ENCODE measurements around the gene HEPACAM. TPM values are rescaled to one million over a fixed set of nuclear protein-coding genes. Genes with fewer than 3 reads are reported as not detected.

Gene HEPACAM
- total RNA-seq, 4 donors from 2014 or later: 0.67 to 1.7 TPM; not detected in 2

DNA sequence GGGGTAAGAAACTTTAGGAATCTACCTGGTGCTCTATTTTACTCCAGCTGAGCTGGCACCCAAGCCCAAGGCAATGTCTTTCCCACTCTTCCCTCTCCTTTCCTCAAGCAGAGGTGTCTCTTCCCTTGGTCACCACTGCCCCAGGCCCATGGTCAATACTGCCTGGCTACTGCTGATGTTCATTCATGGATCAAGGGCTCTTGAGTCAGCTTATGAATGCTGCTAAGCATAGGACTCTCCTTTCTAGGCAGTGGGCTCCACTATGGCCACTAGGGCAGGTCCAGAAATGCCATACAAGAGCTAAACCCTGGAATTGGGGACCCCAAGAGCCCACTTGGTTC, 19.5 kb downstream of the HEPACAM start:
- Histone ChIP-seq H3K36me3 (no peaks in the 10 kb centered on the region), H3K27me3 (no peaks in the 10 kb centered on the region), H3K9me3 (peaks cover 0 to 7% (median 0%) of the 10 kb centered on the region in 4 donors), H3K4me1 (peaks cover 0 to 6% (median 3%) of the 10 kb centered on the region in 4 donors), H3K4me3 (no peak overlapping the region), H3K27ac (no peak overlapping the region)
- DNase-seq: no peak
- no peak for TF ChIP-seq POLR2A (IDR thresholded peaks at IDR 0.05)
- TF ChIP-seq, protein P1, sequence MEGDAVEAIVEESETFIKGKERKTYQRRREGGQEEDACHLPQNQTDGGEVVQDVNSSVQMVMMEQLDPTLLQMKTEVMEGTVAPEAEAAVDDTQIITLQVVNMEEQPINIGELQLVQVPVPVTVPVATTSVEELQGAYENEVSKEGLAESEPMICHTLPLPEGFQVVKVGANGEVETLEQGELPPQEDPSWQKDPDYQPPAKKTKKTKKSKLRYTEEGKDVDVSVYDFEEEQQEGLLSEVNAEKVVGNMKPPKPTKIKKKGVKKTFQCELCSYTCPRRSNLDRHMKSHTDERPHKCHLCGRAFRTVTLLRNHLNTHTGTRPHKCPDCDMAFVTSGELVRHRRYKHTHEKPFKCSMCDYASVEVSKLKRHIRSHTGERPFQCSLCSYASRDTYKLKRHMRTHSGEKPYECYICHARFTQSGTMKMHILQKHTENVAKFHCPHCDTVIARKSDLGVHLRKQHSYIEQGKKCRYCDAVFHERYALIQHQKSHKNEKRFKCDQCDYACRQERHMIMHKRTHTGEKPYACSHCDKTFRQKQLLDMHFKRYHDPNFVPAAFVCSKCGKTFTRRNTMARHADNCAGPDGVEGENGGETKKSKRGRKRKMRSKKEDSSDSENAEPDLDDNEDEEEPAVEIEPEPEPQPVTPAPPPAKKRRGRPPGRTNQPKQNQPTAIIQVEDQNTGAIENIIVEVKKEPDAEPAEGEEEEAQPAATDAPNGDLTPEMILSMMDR (IDR thresholded peaks at IDR 0.05): no peak

DNA sequence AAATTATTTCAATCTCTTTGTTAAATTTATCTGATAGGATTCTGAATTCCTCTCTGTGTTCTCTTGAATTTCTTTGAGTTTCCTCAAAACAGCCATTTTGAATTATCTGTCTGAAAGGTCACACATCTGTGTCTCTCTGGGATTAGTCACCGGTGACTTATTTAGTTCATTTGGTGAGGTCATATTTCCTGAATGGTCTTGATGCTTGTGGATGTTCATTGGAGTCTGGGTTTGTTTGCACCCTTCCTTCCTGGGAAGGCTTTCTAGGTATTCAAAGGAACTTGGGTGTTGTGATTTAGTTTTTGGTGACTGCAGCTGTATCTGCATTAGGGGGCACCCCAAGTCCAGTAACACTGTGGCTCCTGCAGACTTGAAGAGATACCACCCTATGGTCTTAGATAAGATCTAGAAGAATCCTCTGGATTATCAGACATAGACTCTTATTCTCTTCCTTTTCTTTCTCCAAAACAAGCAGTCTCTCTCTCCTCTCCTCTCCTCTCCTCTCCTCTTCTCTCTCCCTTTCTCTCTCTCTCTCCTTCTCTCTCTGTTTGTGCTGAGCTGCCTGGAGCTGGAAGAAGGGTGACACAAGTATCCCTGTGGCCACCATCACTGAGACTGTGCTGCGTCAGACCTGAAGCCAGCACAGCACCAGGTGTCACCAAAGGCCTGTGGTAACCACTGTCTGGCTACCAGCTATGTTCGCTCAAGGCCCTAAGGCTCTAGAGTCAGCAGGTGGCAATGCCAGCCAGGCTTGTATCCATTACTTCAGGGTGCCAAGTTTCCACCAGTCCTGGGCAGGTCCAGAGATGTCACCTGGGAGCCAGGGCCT, 20.1 kb downstream of the HEPACAM start:
- Histone ChIP-seq H3K36me3 (no peaks in the 10 kb centered on the region), H3K9me3 (peaks cover 0 to 7% (median 0%) of the 10 kb centered on the region in 4 donors), H3K27me3 (no peaks in the 10 kb centered on the region), H3K27ac (no peak overlapping the region), H3K4me3 (no peak overlapping the region), H3K4me1 (peaks cover 0 to under 1% (median 0%) of the 10 kb centered on the region in 4 donors)
- TF ChIP-seq, protein P1 (IDR thresholded peaks at IDR 0.05): no peak
- TF ChIP-seq POLR2A (IDR thresholded peaks at IDR 0.05): no peak
- no peak for DNase-seq

DNA sequence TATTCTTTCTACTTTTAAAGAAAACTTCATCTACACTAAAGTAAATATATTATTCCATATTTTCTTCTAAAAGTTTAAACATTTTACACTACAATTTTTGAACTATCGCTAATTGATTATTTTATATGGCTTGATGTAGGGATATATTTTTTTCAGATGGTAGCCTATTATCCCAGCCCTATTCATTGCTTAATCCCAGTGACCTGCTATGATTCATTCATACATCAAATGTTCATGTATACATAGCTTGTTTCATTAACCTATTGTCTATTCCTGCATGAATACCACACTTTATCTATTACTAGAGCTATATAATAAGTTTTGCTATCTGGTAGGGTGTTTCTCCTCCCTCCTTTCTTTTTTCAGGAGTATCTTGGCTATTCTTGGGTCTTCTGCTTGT, 33.2 kb downstream of the HEPACAM start:
- TF ChIP-seq POLR2A (IDR thresholded peaks at IDR 0.05): no peak
- TF ChIP-seq, protein P1 (IDR thresholded peaks at IDR 0.05): no peak

DNA sequence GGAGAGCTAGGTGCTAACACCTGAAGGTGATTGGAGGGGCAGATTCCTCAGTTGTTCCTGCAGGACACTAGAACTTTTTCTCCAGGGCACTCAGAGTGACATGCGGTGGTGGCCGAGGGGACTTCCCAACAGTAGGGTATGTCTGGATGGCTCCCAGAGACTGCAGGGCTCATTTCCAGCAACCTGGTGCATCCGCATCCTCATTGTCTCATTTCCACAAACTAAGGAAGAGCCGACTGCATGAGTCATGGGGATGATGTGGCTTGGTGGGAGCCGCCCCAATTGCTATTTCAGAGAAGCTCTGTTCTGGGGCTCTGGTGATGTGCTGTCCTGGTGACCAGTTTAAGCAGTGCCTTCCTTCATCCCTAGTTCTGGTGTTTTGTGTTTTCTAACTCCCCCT, 35.4 kb downstream of the HEPACAM start:
- no peak overlapping the region for H3K27ac ChIP-seq
- no peak for TF ChIP-seq POLR2A (IDR thresholded peaks at IDR 0.05)
- TF ChIP-seq, protein P1 (IDR thresholded peaks at IDR 0.05): no peak
- H3K9me3 ChIP-seq: no peaks in the 10 kb centered on the region
- H3K4me3 ChIP-seq: no peak overlapping the region
- H3K27me3 ChIP-seq: no peaks in the 10 kb centered on the region
- H3K4me1 ChIP-seq: no peaks in the 10 kb centered on the region
- DNase-seq: no peak
- H3K36me3 ChIP-seq: no peaks in the 10 kb centered on the region

More for the DNA sequence above, 33.2 kb downstream of the HEPACAM start:
- no peak for DNase-seq
- H3K36me3 ChIP-seq: no peaks in the 10 kb centered on the region
- H3K4me1 ChIP-seq: no peaks in the 10 kb centered on the region
- no peak overlapping the region for H3K4me3 ChIP-seq
- no peaks in the 10 kb centered on the region for H3K9me3 ChIP-seq
- H3K27ac ChIP-seq: no peak overlapping the region
- H3K27me3 ChIP-seq: no peaks in the 10 kb centered on the region

DNA sequence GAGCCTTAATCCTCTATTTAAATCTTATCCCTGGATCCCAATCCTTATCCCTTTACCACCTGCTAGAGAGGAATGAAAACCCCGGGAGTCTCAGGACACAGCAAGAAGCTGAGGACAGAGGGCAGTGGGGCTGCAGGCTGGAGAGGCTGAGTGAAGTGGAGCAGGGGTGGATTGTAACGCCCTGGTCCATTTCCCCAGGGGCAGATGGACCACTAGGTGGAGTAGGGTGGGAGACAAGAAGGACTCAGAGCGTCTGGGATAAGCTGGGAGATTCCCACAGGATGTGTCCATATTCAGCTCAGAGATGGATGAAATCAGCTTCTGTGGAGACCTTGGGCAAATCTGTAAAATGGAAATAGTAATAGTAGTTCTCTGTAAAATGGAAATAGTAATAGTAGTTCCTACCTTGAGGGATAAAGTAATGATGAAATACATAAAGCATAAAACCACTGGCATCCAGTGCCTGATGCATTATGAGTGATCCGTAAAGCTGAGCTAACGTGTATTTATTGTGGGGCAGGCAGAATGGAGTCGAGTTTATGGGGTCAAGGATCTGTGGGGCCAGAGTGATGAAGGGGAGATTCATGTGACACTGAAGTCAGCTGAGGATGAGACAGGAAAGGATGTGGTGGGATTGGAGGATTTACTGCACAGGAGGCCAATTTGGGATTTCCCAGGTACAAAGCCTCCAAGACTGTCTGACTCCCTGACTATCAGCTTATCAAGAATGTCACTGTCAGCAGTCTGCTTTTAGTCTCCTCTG, 36.3 kb downstream of the HEPACAM start:
- H3K27me3 ChIP-seq: no peaks in the 10 kb centered on the region
- DNase-seq: no peak
- H3K27ac ChIP-seq: peak overlapping the region in 2 of 4 donors; percentile 55 to 70

More for the DNA sequence above, 36.3 kb downstream of the HEPACAM start:
- no peaks in the 10 kb centered on the region for H3K4me1 ChIP-seq
- no peaks in the 10 kb centered on the region for H3K36me3 ChIP-seq
- H3K4me3 ChIP-seq: no peak overlapping the region
- H3K9me3 ChIP-seq: no peaks in the 10 kb centered on the region
- TF ChIP-seq, protein P1 (IDR thresholded peaks at IDR 0.05): no peak
- no peak for TF ChIP-seq POLR2A (IDR thresholded peaks at IDR 0.05)
